CD1c-positive myeloid dendritic cell (primary cell): ENCODE measurements around the gene CACFD1.
"Not testable (repeated sequence)": the region's sequence is repeated elsewhere in the genome, so short reads cannot be mapped to it uniquely, and the experiment has no call there.

Experiments
- DNase-seq: peaks from one replicate; pipeline ENCODE4 v3.0.0-alpha.2; 2016; ENCODE audit errors: extremely low spot score

CACFD1 gene

GRCh38 chr9:133440874-133441273 is 18.9 kb upstream of the CACFD1 start:
- no peak for DNase-seq

- DNase-seq: no peak
Measured at GRCh38 chr9:133441571-133441970, 18.2 kb upstream of the CACFD1 start.

- DNase-seq: no peak
Measured at GRCh38 chr9:133443248-133443647, 16.5 kb upstream of the CACFD1 start.

- DNase-seq: no peak
Measured at GRCh38 chr9:133443982-133444381, 15.8 kb upstream of the CACFD1 start.

- DNase-seq: no peak
Measured at GRCh38 chr9:133445293-133445969, 14.3 kb upstream of the CACFD1 start.

GRCh38 chr9:133448487-133448972 is 11.2 kb upstream of the CACFD1 start:
- DNase-seq: no peak

- DNase-seq: no peak
Measured at GRCh38 chr9:133449760-133450159, 10.0 kb upstream of the CACFD1 start.

- DNase-seq: not testable (repeated sequence)
Measured at GRCh38 chr9:133451865-133452264, 7.9 kb upstream of the CACFD1 start.

GRCh38 chr9:133452562-133452961 is 7.2 kb upstream of the CACFD1 start:
- no peak for DNase-seq

GRCh38 chr9:133453651-133454050 is 6.1 kb upstream of the CACFD1 start:
- no peak for DNase-seq

GRCh38 chr9:133454325-133454724 is 5.5 kb upstream of the CACFD1 start:
- no peak for DNase-seq

GRCh38 chr9:133454943-133455673 is 4.7 kb upstream of the CACFD1 start:
- DNase-seq: no peak

GRCh38 chr9:133455936-133456335 is 3.8 kb upstream of the CACFD1 start:
- DNase-seq: no peak

GRCh38 chr9:133456409-133456808 is 3.4 kb upstream of the CACFD1 start:
- DNase-seq: no peak

- DNase-seq: no peak
Measured at GRCh38 chr9:133457233-133457632, 2.5 kb upstream of the CACFD1 start.

GRCh38 chr9:133457748-133458147 is 2.0 kb upstream of the CACFD1 start:
- DNase-seq: no peak

- DNase-seq: peak; percentile 59
Measured at GRCh38 chr9:133458643-133459312, 1.0 kb upstream of the CACFD1 start.

- peak; percentile 30 for DNase-seq
Measured at GRCh38 chr9:133460405-133461175, 812 bp downstream of the CACFD1 start.

- no peak for DNase-seq
Measured at GRCh38 chr9:133461975-133462374, 2.2 kb downstream of the CACFD1 start.

- no peak for DNase-seq
Measured at GRCh38 chr9:133463234-133463863, 3.6 kb downstream of the CACFD1 start.

- no peak for DNase-seq
Measured at GRCh38 chr9:133463864-133464615, 4.3 kb downstream of the CACFD1 start.
